GM19023 (cell line): ENCODE results near the gene SCFD2.
"Not testable (repeated sequence)": the region's sequence is repeated elsewhere in the genome, so short reads cannot be mapped to it uniquely, and the experiment has no call there.

Experiments
- ATAC-seq: cut with Tn5 transposase; IDR thresholded peaks from one replicate; pipeline ENCODE4 v1.9.1; 2021; ENCODE audit warnings: mild to moderate bottlenecking, moderate library complexity; ENCODE audit not compliant: unreplicated experiment

SCFD2 gene

DNA sequence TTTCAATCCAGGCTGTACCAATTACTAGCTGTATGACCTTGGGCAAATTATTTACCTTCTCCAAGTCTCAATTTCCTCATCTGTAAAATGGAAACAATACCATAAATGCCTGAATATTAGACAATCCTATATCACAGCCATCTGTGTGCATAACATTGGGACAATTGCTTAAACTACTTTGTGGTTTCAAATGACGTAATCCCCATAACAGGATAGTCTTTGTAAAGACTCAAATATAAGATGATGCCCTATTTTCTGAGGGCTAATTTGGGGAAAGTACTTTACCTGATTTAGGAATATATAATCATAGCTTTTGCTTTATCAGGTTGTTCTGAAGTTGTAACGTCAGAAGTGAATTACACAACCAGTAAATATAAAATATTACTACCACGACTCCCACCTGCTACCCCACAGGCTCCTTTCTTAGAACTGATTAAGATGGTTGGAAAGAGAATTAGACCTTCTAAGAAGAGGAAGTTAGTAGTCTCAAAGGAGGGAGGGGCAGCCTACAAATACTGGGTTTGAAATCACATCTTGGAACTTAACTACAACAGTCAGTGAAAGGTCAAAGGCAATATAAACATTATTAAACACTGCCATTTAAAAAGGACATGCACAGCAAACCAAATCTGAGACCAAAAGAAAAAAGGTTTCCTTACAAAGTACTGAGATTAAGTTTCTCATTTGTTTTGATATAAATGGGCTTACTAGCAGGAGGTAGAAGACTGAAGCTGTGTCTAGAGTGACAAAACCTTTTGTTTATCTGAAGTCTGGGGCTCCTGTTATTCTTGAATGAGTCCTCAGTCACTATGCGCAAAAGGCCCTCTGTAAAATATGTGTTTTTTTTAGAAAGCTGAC lies 215.0 kb downstream of the SCFD2 start:
- ATAC-seq, result no peak

DNA sequence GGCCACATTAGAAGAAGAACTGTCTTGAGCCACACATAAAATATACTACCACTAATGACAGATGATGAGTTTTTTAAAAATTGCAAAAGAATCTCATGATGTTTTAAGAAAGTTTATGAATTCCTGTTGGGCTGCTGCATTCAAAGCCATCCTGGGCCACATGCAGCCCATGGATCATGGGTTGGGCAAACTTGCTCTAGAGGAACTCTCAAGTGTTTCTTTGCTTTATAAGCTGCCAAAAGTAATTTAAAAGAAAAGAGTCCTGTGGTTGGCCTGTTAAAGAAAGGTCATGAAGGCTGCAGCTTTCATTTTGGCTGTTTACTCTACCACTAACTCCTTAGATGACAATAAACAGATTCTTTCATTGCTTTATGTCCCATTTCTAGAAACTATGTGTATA lies 218.2 kb downstream of the SCFD2 start:
- ATAC-seq, result no peak

DNA sequence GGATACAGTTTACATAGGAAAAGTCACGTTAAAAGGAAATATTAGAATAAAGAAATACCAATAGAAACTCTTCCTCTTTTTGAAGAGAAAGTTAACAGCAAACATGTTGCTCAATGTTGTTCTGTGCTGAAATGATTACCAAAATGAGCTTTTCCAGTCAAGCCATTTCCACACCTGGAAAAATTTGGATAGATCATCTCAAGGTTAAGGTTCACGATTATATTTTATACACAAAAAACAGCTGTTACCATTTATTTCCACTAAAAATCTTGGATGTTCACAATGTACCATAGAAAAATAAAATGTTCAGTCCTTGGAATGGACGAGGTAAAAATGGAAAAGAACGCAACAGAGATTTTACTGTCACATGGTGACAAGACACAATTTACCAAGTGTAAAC lies 218.7 kb downstream of the SCFD2 start:
- no peak for ATAC-seq

DNA sequence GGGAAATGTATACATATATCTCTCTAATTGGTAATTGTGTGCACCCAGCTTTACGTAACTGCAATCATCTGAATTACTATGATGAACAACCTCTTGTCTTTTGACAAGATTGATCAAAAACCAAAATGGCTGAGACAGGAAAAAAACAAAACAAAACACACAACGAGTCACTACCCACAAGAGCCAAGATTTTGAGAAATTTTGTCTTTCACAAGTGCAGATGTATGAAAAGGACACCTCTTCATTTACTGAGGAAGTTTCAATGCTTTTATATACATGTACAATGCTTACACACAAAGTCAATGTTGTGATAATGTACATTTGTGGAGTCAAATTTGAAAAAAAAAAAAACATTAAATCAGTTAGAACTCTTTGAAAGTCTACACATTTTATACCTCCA lies 224.6 kb downstream of the SCFD2 start:
- ATAC-seq, result no peak

DNA sequence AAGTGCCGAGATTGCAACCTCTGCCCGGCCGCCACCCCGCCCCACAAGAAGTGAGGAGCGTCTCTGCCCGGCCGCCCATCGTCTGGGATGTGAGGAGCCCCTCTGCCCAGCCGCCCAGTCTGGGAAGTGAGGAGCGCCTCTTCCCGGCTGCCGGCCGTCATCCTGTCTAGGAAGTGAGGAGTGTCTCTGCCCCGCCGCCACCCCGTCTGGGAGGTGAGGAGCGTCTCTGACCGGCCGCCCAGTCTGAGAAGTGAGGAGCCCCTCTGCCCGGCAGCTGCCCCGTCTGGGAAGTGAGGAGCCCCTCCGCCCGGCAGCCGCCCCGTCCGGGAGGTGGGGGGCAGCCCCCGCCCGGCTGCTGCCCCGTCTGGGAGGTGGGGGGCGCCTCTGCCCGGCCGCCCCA lies 226.6 kb downstream of the SCFD2 start:
- not testable (repeated sequence) for ATAC-seq

DNA sequence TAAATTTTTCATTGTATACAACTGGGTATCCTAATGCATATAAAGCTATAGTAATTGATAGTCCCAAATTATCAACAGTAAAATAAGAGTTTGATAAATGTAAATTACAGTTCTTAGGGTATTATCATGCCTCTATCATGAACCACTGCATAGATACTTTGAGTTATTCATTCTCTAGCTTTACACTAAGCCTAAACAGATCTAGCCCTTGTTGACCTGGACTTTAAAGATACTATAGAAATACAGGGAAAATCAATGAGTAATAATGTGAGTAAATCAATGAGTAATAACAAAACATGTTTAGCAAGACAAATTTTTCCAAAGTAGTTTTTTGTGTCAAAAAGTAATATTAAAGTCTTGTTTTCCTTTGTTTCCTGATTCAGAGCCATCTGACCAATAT lies 228.4 kb downstream of the SCFD2 start:
- no peak for ATAC-seq

DNA sequence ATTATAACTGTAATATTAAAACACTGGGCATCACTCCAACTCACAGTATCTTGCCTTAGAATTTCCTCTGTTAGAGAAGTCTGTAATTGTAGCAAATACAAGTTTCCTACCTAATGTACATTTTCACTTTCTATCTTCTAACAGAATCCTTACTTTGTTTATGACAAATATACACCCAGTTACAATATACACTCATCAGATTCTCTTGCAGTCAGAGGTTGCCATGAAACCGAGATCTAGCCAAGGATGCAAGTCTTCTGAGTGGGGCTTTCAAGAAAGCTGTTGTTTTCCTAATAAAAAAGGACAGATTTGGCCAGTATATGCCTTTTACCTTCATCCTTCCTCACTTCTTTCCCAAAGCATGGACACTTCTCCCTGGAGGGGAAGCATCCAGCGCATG lies 228.9 kb downstream of the SCFD2 start:
- no peak for ATAC-seq

DNA sequence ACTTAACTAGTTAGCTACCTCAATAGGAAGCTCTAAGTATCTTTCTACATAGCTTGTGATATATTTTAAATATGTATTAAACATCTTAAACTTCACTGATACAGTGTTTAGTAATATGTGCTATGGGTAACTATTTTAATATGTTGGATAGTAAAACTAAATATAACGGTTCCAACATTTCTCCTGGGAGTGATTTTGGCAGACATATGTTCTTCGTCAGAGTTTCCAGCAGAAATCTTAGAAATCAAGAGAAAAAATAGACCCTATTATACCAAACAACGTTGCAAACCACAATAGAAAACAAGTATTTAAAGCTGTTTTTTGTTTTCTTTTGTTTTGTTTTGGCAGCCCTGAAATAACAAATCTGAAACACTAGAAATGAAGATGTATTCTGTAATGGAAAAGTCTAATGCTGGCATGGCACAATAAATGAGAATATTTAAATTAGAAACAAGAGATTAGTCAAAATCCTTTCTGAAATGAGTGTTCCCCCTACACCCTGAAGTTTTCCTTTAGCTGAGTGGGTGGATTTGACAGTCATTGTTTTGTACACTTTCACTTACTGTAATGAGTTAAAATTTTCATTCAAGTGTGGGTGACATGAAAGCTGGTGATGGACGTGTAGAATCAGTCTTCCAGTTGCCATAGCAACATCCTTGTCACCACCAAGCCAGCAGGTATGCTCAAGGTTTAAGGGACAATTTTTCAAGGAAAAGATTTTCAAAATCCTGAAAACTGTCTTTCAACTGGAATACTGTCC lies 233.5 kb downstream of the SCFD2 start:
- ATAC-seq, result peak; percentile 66

DNA sequence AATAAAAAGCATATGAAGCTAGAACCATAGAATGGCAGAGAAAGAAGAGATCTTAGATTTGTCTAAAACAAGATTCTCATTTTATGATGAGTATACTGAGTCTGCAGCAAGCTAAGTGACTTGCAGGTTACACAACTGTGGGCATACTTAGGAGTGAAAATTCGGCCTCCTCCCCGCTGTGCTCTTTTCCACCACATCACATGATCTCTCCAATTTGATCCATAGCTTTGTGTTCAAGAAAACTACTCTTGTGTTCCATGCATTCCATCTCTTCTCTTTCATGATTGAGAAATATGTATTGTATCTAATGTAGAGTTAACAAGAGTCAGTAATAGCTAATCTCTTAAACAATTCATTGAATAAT lies 234.3 kb downstream of the SCFD2 start:
- ATAC-seq, result no peak

DNA sequence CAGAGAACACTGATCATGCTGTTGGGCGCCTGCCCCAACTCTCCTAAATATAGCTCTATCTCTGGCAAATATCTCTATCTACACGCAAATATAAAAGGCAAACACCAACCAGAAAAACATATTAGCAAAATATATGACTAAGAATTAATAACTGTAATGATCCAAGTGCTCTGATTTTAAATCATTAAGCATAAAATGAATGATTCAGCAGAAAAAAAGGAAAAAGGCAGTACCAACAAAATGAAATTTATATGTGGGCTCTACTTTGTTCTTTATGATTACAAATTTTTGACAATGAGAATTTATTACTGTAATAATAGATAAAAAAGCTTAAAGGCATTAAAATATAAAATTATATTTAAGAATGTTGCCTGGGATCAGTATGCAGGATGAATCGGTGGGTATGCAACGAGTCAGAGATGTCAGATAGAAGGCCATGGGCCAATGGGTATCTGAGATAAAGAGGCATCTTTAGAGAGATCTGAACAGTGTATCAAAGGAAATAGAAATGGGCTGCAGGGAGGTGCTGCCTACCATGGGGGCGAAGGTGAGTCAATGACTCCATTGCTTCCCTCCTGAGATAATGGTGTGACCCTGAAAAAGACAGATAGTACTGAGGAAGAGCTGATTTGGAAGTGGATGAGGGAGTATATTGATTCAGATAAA lies 234.8 kb downstream of the SCFD2 start:
- no peak for ATAC-seq

DNA sequence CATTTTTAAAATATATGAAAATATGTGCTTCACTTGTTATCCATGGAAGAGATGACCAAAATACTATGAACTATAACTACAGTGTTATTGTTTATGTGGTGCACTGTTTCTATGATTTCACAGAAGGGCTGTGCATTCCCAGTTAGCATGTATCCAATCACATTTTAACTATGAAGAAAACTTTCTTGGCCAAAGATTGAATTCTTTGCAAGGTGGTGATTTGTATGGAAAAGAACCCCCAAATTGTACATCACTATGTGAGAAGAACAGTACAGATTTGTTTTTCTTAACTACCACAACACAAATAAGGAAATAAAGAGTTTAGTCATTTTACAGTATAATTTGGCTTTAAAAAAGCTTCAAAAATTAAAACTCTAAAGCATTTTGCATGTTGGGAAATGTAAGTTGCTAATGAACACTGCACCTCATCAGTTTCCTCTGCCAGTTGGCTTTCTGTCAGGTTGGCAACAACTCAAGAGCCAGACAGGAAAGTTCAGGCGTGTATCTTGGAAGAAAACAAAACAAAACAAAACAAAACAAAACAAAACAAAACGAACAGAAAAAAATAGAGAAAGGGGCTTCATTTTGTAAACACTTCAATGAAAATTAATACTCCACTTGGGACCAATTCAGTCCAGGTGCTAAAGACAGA lies 237.0 kb downstream of the SCFD2 start:
- no peak for ATAC-seq

DNA sequence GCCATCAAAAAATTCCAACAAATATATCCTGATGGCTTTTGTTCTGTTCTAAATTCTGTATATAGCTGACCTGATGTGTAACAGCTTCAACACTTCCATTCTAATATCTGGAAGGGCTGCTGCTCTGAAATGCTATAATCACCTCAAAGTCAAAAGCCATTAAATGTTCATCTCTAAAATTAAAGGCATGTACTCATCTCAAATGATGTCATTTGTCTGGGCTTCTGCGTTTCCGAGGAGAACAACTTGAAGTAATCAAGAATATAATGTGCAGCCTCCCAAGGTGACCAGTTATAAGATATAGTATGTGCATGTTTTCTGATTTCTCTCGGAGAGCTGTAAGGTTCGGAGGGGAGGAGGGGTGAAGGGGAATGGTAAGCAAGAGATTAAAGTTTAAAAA lies 237.6 kb downstream of the SCFD2 start:
- no peak for ATAC-seq

DNA sequence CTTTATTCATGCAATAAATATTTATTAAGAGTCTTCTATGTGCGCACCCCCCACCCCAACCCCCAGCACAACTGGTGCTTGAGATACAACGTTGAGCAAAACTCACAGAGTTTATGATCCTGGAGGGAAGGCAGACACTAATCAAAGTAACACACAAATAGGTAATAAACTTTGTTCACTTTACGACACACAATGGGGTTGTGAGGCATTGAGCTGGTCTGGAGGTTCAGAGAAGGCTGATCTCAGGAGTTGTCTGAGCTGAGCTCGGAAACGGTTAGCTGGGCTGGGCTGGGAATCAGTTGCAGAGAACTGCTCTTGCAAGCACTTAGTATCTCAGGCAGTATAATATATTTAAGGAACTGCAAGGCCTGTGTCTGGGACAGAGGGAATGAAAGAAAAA lies 238.5 kb downstream of the SCFD2 start:
- no peak for ATAC-seq

DNA sequence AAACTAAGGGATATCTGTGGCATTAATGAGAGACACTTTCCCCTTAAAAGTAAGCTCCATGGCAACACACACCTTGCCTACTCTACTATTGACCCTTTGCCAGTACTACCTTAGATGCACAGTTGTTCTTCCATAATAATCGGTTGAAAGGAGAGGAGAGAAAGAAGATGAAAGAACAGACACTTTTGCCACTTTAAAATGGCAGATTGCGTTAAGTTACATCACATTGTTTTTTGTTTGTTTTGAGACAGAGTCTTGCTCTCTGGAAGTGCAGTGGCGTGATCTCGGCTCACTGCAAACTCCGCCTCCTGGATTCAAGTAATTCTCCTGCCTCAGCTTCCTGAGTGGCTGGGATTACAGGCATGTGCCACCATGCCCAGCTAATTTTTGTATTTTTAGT lies 239.8 kb downstream of the SCFD2 start:
- no peak for ATAC-seq

DNA sequence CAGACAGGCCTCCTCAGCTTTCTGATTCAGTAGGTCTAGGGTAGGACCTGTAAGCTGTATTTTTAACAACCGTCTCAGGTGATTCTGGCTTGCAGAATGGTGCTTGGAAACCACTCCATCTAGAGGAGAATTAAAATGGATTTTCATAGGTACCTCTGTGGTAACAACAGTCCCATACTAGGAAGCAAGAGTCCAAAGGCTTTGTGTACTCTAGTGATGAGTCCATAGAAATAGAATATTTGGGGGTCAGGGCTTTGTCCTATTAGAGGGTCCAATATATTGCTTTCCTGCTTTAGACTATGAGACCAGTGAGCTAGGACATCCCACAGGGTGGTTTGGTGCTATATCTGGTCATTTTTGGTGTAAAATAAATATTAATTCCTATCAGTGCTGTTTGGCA lies 242.0 kb downstream of the SCFD2 start:
- ATAC-seq, result no peak

DNA sequence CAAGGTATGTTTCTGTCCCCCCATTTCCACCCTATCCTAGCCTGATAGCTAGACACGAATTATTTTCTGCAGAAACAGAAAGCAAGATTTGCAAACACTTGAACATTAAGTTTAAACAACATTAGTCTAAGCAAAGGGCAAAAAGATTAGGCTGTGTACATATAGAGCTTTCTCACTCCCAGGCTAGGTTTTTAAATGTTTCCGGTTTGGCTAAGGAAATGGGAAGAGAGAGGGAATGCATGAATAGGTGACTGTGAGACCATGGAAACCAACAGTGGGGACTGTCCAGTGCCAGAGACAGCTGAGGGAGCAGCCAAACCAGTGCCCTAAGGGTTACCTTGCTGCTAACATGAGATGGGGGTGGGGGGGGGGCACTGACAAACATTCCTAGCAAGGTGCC lies 242.7 kb downstream of the SCFD2 start:
- ATAC-seq, result no peak

DNA sequence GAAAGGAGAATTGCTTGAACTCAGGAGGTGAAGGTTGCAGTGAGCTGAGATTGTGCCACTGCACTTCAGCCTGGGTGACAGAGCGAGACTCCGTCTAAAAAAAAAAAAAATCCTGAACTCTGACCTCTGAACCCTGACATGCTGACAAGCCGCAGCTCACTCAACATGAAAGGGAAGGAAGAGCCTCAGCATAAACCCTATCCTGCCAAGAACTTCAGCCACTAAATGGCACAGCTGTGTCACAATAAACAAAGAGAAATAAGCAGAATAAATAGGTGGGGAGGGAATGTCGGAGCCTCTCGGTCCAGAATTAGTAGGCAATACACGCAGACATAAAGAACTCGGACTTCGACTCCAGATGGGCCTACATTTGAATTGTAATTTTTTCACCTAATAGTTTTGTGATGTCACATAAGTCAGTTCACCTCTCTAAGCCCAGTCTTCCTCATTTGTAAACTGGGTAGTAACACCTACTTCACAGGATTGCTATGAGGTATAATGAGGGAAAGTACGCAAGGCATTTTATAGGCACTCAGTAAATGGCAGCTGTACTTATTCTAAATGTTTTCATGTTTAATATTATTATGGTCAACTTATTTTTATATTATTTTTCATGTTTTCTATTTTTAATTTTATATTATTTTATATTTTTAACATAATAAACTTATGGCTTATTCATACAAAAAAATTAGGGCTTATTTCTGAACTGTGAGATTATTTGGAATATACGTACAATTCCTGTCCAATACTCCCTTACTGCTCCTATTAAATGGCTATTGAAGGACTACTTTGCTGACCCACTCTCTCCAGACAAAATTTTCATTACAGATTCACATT lies 243.4 kb downstream of the SCFD2 start:
- no peak for ATAC-seq

DNA sequence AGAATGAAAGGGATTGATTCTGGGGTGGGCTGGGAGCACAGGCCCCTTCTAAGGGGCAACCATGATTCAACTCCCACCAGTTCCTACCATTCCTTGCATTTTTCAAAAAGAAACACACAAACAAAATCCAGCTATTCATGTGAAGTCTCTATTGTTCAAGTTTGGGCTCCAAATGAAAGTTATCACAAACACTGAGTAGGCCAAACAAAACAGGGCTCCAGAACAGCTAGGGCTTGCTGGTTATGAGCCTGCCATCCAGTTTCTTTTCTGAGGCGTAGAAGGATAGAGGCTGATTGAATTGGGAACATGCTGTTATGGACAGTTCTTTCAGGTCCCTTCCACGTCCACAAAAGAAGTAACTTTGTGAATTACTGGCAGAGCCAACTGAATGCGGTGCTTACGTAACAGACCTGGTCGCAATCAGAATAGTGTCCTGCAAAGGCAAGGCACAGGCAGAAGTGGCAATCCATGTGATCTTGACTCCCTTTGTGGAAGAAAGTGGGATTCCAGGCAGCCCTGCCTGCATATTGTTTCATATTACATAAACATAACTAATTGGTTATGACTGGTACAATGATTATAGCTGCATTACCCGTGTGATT lies 244.5 kb downstream of the SCFD2 start:
- ATAC-seq, result no peak

DNA sequence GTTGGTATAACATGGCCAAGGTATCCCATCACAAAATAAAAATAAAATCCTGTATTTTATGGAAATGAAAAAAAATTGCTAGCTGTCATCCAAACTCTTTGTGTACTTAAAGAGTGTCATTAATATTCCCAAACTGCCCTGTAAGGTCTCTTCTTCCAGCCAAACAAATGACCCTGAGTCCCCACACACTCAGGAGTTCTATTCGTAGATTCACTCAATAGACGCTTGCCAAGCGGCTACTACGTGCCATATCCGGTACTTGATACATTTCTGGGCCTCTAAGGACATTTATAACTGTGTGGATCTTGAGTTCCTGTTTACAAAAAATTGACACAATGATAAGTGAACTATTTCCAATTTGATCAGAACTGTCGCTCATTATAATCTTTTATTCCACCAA lies 245.1 kb downstream of the SCFD2 start:
- ATAC-seq, result no peak

DNA sequence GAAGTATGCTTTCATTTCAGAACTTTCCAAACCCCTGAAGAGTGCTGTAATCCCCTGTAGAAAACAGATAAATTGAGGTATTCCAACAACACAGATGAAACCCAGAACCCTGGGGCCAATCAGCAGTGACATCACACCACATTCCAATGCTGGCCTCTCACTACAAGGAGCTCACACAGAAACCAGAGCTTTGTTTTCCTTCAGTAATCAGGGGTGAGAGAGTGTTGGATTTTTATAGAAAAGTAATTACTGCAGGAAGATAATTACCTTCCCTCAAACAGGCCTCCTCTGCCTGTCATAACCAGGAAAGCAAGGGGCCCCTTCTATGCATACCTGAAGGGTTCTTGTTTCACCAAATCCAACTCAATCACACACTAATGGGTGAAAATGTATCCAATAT lies 246.2 kb downstream of the SCFD2 start:
- no peak for ATAC-seq
